B cell (primary cell): Measurements from ENCODE around the gene MRPL55. TPM values are rescaled to one million over a fixed set of nuclear protein-coding genes. Genes with fewer than 3 reads are reported as not detected.
A peak's percentile ranks its signal among the peaks of the same experiment; 100 is the strongest.

Experiments
- ATAC-seq: fragments of 200-7000 bp; cut with Tn5 transposase; one replicate; pipeline ENCODE4 v1.10.0; 2021; ENCODE audit warnings: low read depth, mild to moderate bottlenecking, moderate number of reproducible peaks, moderate library complexity
- CTCF ChIA-PET: fragments of 350-600 bp; sonication (Branson Sonifier 250); formaldehyde crosslinking; loops from one replicate; lab custom pipeline; 2021; ENCODE audit warnings: antibody characterized with exemption, inconsistent platforms; lab: Charles Lee
- POLR2A ChIA-PET: fragments of 350-600 bp; sonication (Branson Sonifier 250); formaldehyde crosslinking; loops from one replicate; lab custom pipeline; 2021; ENCODE audit warnings: antibody characterized with exemption; lab: Charles Lee
- DNase-seq: peaks from one replicate; pipeline ENCODE4 v3.0.0; 2013
- H2AFZ ChIP-seq: 2 replicates; pipeline ENCODE4 v1.6.1; 2012; ENCODE audit warnings: mild to moderate bottlenecking, low read depth, low read length; ENCODE audit not compliant: insufficient read depth, poor library complexity, severe bottlenecking
- H3K27ac ChIP-seq, 2 donors: 1 replicate in 1 of 2; 2 replicates in 1 of 2; pipeline ENCODE4 v1.5.1; 2012 to 2013; ENCODE audit warnings: low read length in 2 of 2, mild to moderate bottlenecking in 2 of 2, moderate library complexity in 1 of 2
- H3K27me3 ChIP-seq, 4 experiments: fragments of 200-600 bp in 1 of 4; sonication (generic) in 1 of 4; replicated peaks in 1 of 4; 1 replicate in 2 of 4; 2 replicates in 2 of 4; pipeline versions ENCODE4 v1.6.1 to v1.7.0; 2013 to 2016; ENCODE audit warnings: low read length in 3 of 4, mild to moderate bottlenecking in 2 of 4, mixed read lengths in 1 of 4, moderate library complexity in 1 of 4; ENCODE audit not compliant: insufficient read depth in 4 of 4, control insufficient read depth in 3 of 4; ENCODE audit errors: control extremely low read depth in 1 of 4
- H3K36me3 ChIP-seq, 2 experiments: replicated peaks in 1 of 2; 1 replicate in 1 of 2; 2 replicates in 1 of 2; pipeline versions ENCODE4 v1.6.1 to v1.7.1; 2013; ENCODE audit warnings: low read length in 1 of 2; ENCODE audit not compliant: insufficient read depth in 2 of 2, control insufficient read depth in 1 of 2; ENCODE audit errors: control extremely low read depth in 1 of 2, extremely low read depth in 1 of 2
- H3K4me1 ChIP-seq, 2 donors: fragments of 200-600 bp in 1 of 2; sonication (generic) in 1 of 2; 1 replicate in 1 of 2; 2 replicates in 1 of 2; pipeline versions ENCODE4 v1.5.1 to v1.6.1; 2013 to 2017; ENCODE audit warnings: low read length in 2 of 2; ENCODE audit not compliant: control insufficient read depth in 2 of 2, insufficient read depth in 2 of 2
- H3K4me2 ChIP-seq: replicated peaks from 2 replicates; pipeline ENCODE3; 2012; ENCODE audit warnings: mild to moderate bottlenecking, low read depth, low read length; ENCODE audit not compliant: poor library complexity, severe bottlenecking
- H3K4me3 ChIP-seq, 5 experiments: fragments of 200-600 bp in 1 of 5; sonication (generic) in 1 of 5; 1 replicate in 3 of 5; 2 replicates in 2 of 5; pipeline versions ENCODE4 v1.5.1 to v1.7.0; 2011 to 2016; ENCODE audit warnings: low read length in 4 of 5, mild to moderate bottlenecking in 4 of 5, low read depth in 2 of 5, control low read depth in 1 of 5, moderate library complexity in 1 of 5; ENCODE audit not compliant: insufficient read depth in 1 of 5; ENCODE audit errors: control extremely low read depth in 1 of 5, extremely low read depth in 1 of 5
- H3K79me2 ChIP-seq: fragments of 200-600 bp; sonication (generic); one replicate; pipeline ENCODE4 v1.6.0; 2016; ENCODE audit warnings: low read length; ENCODE audit not compliant: control insufficient read depth, insufficient read depth
- H3K9ac ChIP-seq: fragments of 200-600 bp; sonication (generic); 2 replicates; pipeline ENCODE4 v1.6.1; 2017; ENCODE audit warnings: mild to moderate bottlenecking, low read length, moderate library complexity
- H3K9me3 ChIP-seq, 3 donors: one replicate each; pipeline versions ENCODE4 v1.6.1 to v1.7.1; 2013; ENCODE audit warnings: low read length in 2 of 3; ENCODE audit not compliant: control insufficient read depth in 2 of 3, insufficient read depth in 1 of 3; ENCODE audit errors: control extremely low read depth in 1 of 3
- H4K20me1 ChIP-seq: 2 replicates; pipeline ENCODE4 v1.6.0; 2012; ENCODE audit warnings: mild to moderate bottlenecking, low read length; ENCODE audit not compliant: insufficient read depth, control insufficient read depth, poor library complexity, severe bottlenecking
- H3K27ac Mint-ChIP-seq: one replicate; pipeline ENCODE4 v1.8.0; 2021; ENCODE audit warnings: mixed read lengths
- H3K27me3 Mint-ChIP-seq: one replicate; pipeline ENCODE4 v1.8.0; 2021; ENCODE audit warnings: mixed read lengths
- H3K4me1 Mint-ChIP-seq: one replicate; pipeline ENCODE4 v1.8.0; 2021; ENCODE audit warnings: mixed read lengths
- H3K4me3 Mint-ChIP-seq: one replicate; pipeline ENCODE4 v1.8.0; 2021; ENCODE audit warnings: mixed read lengths
- H3K9me3 Mint-ChIP-seq: one replicate; pipeline ENCODE4 v1.8.0; 2022; ENCODE audit warnings: mixed read lengths; ENCODE audit not compliant: insufficient read depth
- EZH2 ChIP-seq: IDR thresholded peaks from 2 replicates; pipeline ENCODE4 v1.6.1; 2012; ENCODE audit warnings: borderline replicate concordance, low read depth, mild to moderate bottlenecking, moderate library complexity, low read length; ENCODE audit not compliant: insufficient read depth, poor library complexity, severe bottlenecking
- WGBS: methylation state at CpG from one replicate; pipeline ENCODE4 v1.1.5; 2013; ENCODE audit warnings: missing lambda C conversion rate; ENCODE audit not compliant: insufficient coverage; 5-methylcytosine and 5-hydroxymethylcytosine counted together
- intact Hi-C: fragments of 100-400 bp; cut with micrococcal nuclease; formaldehyde crosslinking; loops from one replicate; pipeline ENCODE4 v1.10.0; 2022
- polyA plus RNA-seq: library from polyadenylated mRNA; depleted of rRNA; stranded (reverse); fragments of >200 nt; gene quantifications from 2 replicates; pipeline ENCODE4 v1.2.3, GENCODE V29; 2012
- total RNA-seq, 2 donors: library from RNA; stranded (reverse); fragments of 120-200 nt in 1 of 2; gene quantifications; 1 replicate in 1 of 2; 2 replicates in 1 of 2; pipeline versions ENCODE4 v1.2.3 to v1.2.4, GENCODE V29; 2013 to 2022
- TF ChIP-seq, protein P1 (sequence below): fragments of 200-600 bp; IDR thresholded peaks from one replicate; pipeline ENCODE4 v1.8.0; 2022; ENCODE audit warnings: antibody characterized with exemption, mild to moderate bottlenecking

MRPL55 gene
- total and polyA plus RNA-seq, 2 donors (not counting 1 experiment from before 2014, with no cell fraction given) = 38.9 to 297 TPM

DNA sequence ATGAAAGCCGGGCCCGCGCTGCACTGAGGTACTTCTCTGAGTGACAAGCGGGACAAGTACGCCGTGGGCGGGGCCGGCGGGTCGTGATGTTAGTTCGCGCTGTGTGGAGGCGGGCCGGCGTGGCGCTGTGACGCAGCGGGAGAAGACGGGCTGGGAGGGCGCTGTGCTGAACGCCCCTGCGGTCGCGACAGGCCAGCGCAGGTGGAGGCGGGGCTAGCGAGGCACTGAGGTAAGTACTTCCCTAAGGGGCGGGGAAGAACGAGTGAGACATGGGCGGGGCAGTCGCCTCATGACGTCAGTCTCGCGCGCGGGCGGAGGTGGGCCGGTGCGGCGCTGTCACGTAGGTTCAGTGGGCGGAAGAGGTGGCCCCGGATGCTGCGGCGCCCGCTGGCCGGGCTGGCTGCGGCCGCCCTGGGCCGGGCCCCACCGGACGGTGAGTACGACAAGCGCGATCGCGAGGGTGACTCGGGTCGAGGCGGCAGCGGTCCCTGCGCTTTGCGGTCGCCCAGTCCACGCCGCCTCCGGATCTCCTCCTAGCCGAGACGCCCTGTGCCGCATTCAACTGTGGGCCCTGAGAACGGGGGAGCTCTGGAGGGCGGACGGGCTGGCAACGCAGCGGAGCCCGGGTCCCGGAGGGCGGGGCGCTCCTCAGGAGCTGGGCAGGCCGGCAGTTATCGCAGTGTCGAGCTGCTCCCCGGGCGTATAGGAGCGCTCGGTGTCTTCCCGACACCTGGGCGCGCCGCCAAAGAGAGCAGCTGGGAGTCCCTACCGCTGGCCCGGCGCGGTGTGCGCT lies 31.0 kb upstream of the MRPL55 start, which contains the start of gene GUK1:
GUK1 (plus strand) TSS at position 349 of the 793 bp plus-strand sequence; CDS start at position 373, 24 bp downstream.
- Histone ChIP-seq H3K27me3 (no peaks in the 10 kb centered on the region), H2AFZ (peak within 1 kb of the TSS; percentile 73), H3K4me2 (peak within 1 kb of the TSS; percentile 98), H3K79me2 (peaks cover 50% of the 10 kb centered on the region), H3K4me1 (peaks cover 55 to 74% of the 10 kb centered on the region in 2 donors), H3K27ac (peak within 1 kb of the TSS; percentile 95 to 98), H3K4me3 (peak within 1 kb of the TSS; percentile 70 to 87 (median 82)), H4K20me1 (peaks cover 48% of the 10 kb centered on the region), H3K36me3 (peaks cover 0 to 10% of the 10 kb centered on the region in 2 experiments), H3K9ac (peak within 1 kb of the TSS; percentile 92), H3K9me3 (peaks cover 0 to 11% (median 0%) of the 10 kb centered on the region in 3 donors)
- Mint-ChIP-seq H3K27ac (peak within 1 kb of the TSS; percentile 100), H3K4me3 (peak within 1 kb of the TSS; percentile 96), H3K9me3 (no peaks in the 10 kb centered on the region), H3K4me1 (peaks cover 68% of the 10 kb centered on the region), H3K27me3 (no peaks in the 10 kb centered on the region)
- peak; percentile 91 for ATAC-seq
- ChIA-PET CTCF (interaction anchor here (0.7 to 1.8 kb wide), 5 partner anchors 9 to 360 kb away, joined by 3 to 8 read pairs (median 6); partner anchors contain the start of gene IBA57), POLR2A (interaction anchor here (0.7 to 1.4 kb wide), 4 partner anchors 22 to 74 kb away, joined by 3 to 22 read pairs (median 4); partner anchors contain the start of genes ARF1 and IBA57)
- WGBS = under 1% methylated on average over 95 of the region's 95 CpGs
- intact Hi-C loops = loop anchor here (1.0 to 2.0 kb wide), 7 partner anchors 9 to 267 kb away; partner anchors contain the start of genes ARF1, C1orf35, IBA57 and MRPL55
- TF ChIP-seq, protein P1, sequence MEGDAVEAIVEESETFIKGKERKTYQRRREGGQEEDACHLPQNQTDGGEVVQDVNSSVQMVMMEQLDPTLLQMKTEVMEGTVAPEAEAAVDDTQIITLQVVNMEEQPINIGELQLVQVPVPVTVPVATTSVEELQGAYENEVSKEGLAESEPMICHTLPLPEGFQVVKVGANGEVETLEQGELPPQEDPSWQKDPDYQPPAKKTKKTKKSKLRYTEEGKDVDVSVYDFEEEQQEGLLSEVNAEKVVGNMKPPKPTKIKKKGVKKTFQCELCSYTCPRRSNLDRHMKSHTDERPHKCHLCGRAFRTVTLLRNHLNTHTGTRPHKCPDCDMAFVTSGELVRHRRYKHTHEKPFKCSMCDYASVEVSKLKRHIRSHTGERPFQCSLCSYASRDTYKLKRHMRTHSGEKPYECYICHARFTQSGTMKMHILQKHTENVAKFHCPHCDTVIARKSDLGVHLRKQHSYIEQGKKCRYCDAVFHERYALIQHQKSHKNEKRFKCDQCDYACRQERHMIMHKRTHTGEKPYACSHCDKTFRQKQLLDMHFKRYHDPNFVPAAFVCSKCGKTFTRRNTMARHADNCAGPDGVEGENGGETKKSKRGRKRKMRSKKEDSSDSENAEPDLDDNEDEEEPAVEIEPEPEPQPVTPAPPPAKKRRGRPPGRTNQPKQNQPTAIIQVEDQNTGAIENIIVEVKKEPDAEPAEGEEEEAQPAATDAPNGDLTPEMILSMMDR = no peak
- TF ChIP-seq EZH2 = no peak
- DNase-seq = peak; percentile 100
